H9 (cell line): ENCODE results near the gene FBXO22. TPM values are rescaled to one million over a fixed set of nuclear protein-coding genes. Genes with fewer than 3 reads are reported as not detected.

Experiments
- DNase-seq: peaks from one replicate; pipeline ENCODE4 v3.0.0-alpha.2; 2017
- H2AFZ ChIP-seq: one replicate; pipeline ENCODE4 v1.6.1; 2013; ENCODE audit warnings: mild to moderate bottlenecking, low read length, control low read depth, moderate library complexity
- H2AK5ac ChIP-seq: 2 replicates; pipeline ENCODE4 v1.6.1; 2013; ENCODE audit warnings: low read length, control low read depth, mixed read lengths; ENCODE audit not compliant: insufficient read length
- H2BK120ac ChIP-seq: one replicate; pipeline ENCODE4 v1.6.1; 2013; ENCODE audit warnings: low read depth, mild to moderate bottlenecking, low read length, control low read depth, inconsistent platforms; ENCODE audit not compliant: poor library complexity, severe bottlenecking
- H2BK12ac ChIP-seq: 2 replicates; pipeline ENCODE4 v1.6.1; 2013; ENCODE audit warnings: low read length, control low read depth, mixed read lengths, low read depth; ENCODE audit not compliant: insufficient read length
- H2BK15ac ChIP-seq: 2 replicates; pipeline ENCODE4 v1.6.1; 2013; ENCODE audit warnings: low read depth, low read length, control low read depth
- H2BK20ac ChIP-seq: one replicate; pipeline ENCODE4 v1.6.1; 2013; ENCODE audit warnings: low read depth, mild to moderate bottlenecking, low read length, control low read depth, inconsistent platforms; ENCODE audit not compliant: poor library complexity, severe bottlenecking
- H2BK5ac ChIP-seq: 2 replicates; pipeline ENCODE4 v1.6.1; 2013; ENCODE audit warnings: low read length, control low read depth, mixed read lengths; ENCODE audit not compliant: insufficient read length
- H3K14ac ChIP-seq: 2 replicates; pipeline ENCODE4 v1.6.1; 2013; ENCODE audit warnings: low read length, control low read depth; ENCODE audit not compliant: insufficient read depth
- H3K18ac ChIP-seq: 2 replicates; pipeline ENCODE4 v1.6.1; 2013; ENCODE audit warnings: low read depth, mild to moderate bottlenecking, mixed read lengths, low read length, control low read depth; ENCODE audit not compliant: insufficient read length
- H3K23ac ChIP-seq: 2 replicates; pipeline ENCODE4 v1.6.1; 2013; ENCODE audit warnings: low read length, control low read depth, mixed read lengths, low read depth; ENCODE audit not compliant: insufficient read length
- H3K23me2 ChIP-seq: 2 replicates; pipeline ENCODE4 v1.6.1; 2013; ENCODE audit warnings: low read depth, mild to moderate bottlenecking, mixed read lengths, low read length, control low read depth; ENCODE audit not compliant: insufficient read length, poor library complexity, severe bottlenecking
- H3K27ac ChIP-seq: 2 replicates; pipeline ENCODE4 v1.5.1; 2013; ENCODE audit warnings: low read length, control low read depth, mixed read lengths, low read depth; ENCODE audit not compliant: insufficient read length
- H3K27me3 ChIP-seq: 2 replicates; pipeline ENCODE4 v1.6.1; 2013; ENCODE audit warnings: low read length, control low read depth, inconsistent platforms; ENCODE audit not compliant: insufficient read depth
- H3K4ac ChIP-seq: 2 replicates; pipeline ENCODE4 v1.6.1; 2013; ENCODE audit warnings: low read depth, mild to moderate bottlenecking, control low read depth, inconsistent platforms, low read length, moderate library complexity
- H3K4me1 ChIP-seq: 2 replicates; pipeline ENCODE4 v1.6.1; 2013; ENCODE audit warnings: low read length, control low read depth, inconsistent platforms; ENCODE audit not compliant: insufficient read depth
- H3K4me2 ChIP-seq: 2 replicates; pipeline ENCODE4 v1.6.1; 2013; ENCODE audit warnings: low read length, control low read depth, mixed read lengths; ENCODE audit not compliant: insufficient read length, insufficient read depth
- H3K56ac ChIP-seq: 2 replicates; pipeline ENCODE4 v1.6.1; 2013; ENCODE audit warnings: low read depth, mild to moderate bottlenecking, mixed read lengths, low read length, control low read depth; ENCODE audit not compliant: insufficient read length
- H3K79me1 ChIP-seq: 2 replicates; pipeline ENCODE4 v1.6.1; 2013; ENCODE audit warnings: low read depth, mild to moderate bottlenecking, moderate library complexity, low read length, control low read depth, inconsistent platforms; ENCODE audit not compliant: insufficient read depth, poor library complexity, severe bottlenecking
- H3K79me2 ChIP-seq: 2 replicates; pipeline ENCODE4 v1.6.1; 2013; ENCODE audit warnings: low read length, control low read depth, inconsistent platforms; ENCODE audit not compliant: insufficient read depth
- H3K9ac ChIP-seq: 2 replicates; pipeline ENCODE4 v1.6.1; 2013; ENCODE audit warnings: low read length, control low read depth, mixed read lengths; ENCODE audit not compliant: insufficient read length; ENCODE audit errors: extremely low read depth
- H3K9me3 ChIP-seq: one replicate; pipeline ENCODE4 v1.6.1; 2013; ENCODE audit warnings: low read depth, low read length, inconsistent platforms; ENCODE audit not compliant: control insufficient read depth
- H3T11ph ChIP-seq: one replicate; pipeline ENCODE4 v1.6.1; 2013; ENCODE audit warnings: mild to moderate bottlenecking, low read length, control low read depth, inconsistent platforms
- H4K20me1 ChIP-seq: one replicate; pipeline ENCODE4 v1.6.1; 2013; ENCODE audit not compliant: control insufficient read depth, insufficient read length, insufficient read depth
- H4K5ac ChIP-seq: 2 replicates; pipeline ENCODE4 v1.6.1; 2013; ENCODE audit warnings: low read depth, mild to moderate bottlenecking, mixed read lengths, low read length, control low read depth; ENCODE audit not compliant: insufficient read length
- H4K8ac ChIP-seq: replicated peaks from 2 replicates; pipeline ENCODE4 v1.6.1; 2013; ENCODE audit warnings: low read length, control low read depth, mixed read lengths, low read depth; ENCODE audit not compliant: insufficient read length
- H4K91ac ChIP-seq: 2 replicates; pipeline ENCODE4 v1.6.1; 2013; ENCODE audit warnings: low read depth, mild to moderate bottlenecking, moderate library complexity, mixed read lengths, low read length, control low read depth; ENCODE audit not compliant: insufficient read length
- H3K27ac Mint-ChIP-seq, 3 experiments: 2 replicates in 2 of 3; 3 replicates in 1 of 3; pipeline ENCODE4 v1.8.0; 2020 to 2021; ENCODE audit warnings: mixed read lengths in 3 of 3, mild to moderate bottlenecking in 1 of 3, moderate library complexity in 1 of 3
- H3K27me3 Mint-ChIP-seq: 2 replicates; pipeline ENCODE4 v1.8.0; 2021; ENCODE audit warnings: low read depth, mild to moderate bottlenecking, moderate library complexity, mixed read lengths
- H3K36me3 Mint-ChIP-seq, 3 experiments: 2 replicates in 2 of 3; 3 replicates in 1 of 3; pipeline ENCODE4 v1.8.0; 2020 to 2021; ENCODE audit warnings: low read depth in 3 of 3, mixed read lengths in 3 of 3; ENCODE audit not compliant: insufficient read depth in 1 of 3
- H3K4me1 Mint-ChIP-seq, 2 experiments: 2 replicates each; pipeline ENCODE4 v1.8.0; 2020; ENCODE audit warnings: mixed read lengths in 2 of 2
- H3K4me3 Mint-ChIP-seq, 2 experiments: 2 replicates in 1 of 2; 3 replicates in 1 of 2; pipeline ENCODE4 v1.8.0; 2020 to 2021; ENCODE audit warnings: mild to moderate bottlenecking in 2 of 2, mixed read lengths in 2 of 2, moderate library complexity in 1 of 2
- H3K9me3 Mint-ChIP-seq, 2 experiments: 2 replicates in 1 of 2; 3 replicates in 1 of 2; pipeline ENCODE4 v1.8.0; 2020; ENCODE audit warnings: mild to moderate bottlenecking in 2 of 2, mixed read lengths in 2 of 2, moderate library complexity in 1 of 2
- WGBS: extraction: QIAGEN DNeasy Blood & Tissue Kit; methylation state at CpG from one replicate; pipeline ENCODE4 v1.1.7; 2013; ENCODE audit warnings: missing lambda C conversion rate, low lambda C conversion rate, mixed read lengths; ENCODE audit not compliant: insufficient read length; ENCODE audit errors: extremely low coverage; 5-methylcytosine and 5-hydroxymethylcytosine counted together
- total RNA-seq: library from RNA; stranded (reverse); gene quantifications from 2 replicates; pipeline ENCODE4 v1.2.1, GENCODE V29; 2021
- TF ChIP-seq, protein P1 (sequence below): fragments of 200-600 bp; sonication (generic); conservative IDR thresholded peaks from 3 replicates; pipeline ENCODE4 v1.8.0; 2021; ENCODE audit warnings: antibody characterized with exemption, mild to moderate bottlenecking

FBXO22 gene
- total RNA-seq, 1 experiment from 2014 or later, result 59.9 TPM

DNA sequence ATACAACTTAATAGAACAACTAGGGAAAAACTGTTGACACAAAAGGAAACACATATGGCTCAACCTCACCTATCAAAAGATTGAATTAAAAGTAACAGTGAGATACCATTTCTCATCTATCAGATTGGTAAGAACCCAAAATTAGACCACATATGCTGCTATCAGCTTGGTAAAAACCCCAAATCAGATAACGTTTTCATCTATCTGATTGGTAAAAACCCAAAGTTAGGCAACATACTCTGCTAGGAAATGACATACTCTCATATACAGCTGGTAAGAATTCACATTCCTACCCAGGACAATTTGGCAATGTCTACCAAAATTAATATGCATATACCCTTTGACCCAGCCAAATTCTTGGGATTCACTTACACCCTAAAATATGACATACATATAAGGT, 82.3 kb downstream of the FBXO22 start:
- Histone ChIP-seq H2AK5ac (no peak overlapping the region), H3K14ac (no peak overlapping the region), H3K9me3 (no peaks in the 10 kb centered on the region), H3K79me1 (no peaks in the 10 kb centered on the region), H2AFZ (no peak overlapping the region), H3K23me2 (no peaks in the 10 kb centered on the region), H4K8ac (no peak overlapping the region), H4K20me1 (no peaks in the 10 kb centered on the region), H3K4ac (no peak overlapping the region), H4K91ac (no peak overlapping the region), H2BK12ac (no peak overlapping the region), H2BK15ac (no peak overlapping the region), H4K5ac (no peak overlapping the region), H3K27ac (no peak overlapping the region), H2BK20ac (no peak overlapping the region), H2BK120ac (no peak overlapping the region), H3K9ac (no peak overlapping the region), H3K23ac (no peak overlapping the region), H3K27me3 (no peaks in the 10 kb centered on the region), H3K56ac (no peak overlapping the region), H3T11ph (no peak overlapping the region), H3K4me2 (no peak overlapping the region), H3K4me1 (no peaks in the 10 kb centered on the region), H3K18ac (no peak overlapping the region), H3K79me2 (no peaks in the 10 kb centered on the region), H2BK5ac (no peak overlapping the region)
- H3K4me3 Mint-ChIP-seq, result no peak overlapping the region
- TF ChIP-seq, protein P1, sequence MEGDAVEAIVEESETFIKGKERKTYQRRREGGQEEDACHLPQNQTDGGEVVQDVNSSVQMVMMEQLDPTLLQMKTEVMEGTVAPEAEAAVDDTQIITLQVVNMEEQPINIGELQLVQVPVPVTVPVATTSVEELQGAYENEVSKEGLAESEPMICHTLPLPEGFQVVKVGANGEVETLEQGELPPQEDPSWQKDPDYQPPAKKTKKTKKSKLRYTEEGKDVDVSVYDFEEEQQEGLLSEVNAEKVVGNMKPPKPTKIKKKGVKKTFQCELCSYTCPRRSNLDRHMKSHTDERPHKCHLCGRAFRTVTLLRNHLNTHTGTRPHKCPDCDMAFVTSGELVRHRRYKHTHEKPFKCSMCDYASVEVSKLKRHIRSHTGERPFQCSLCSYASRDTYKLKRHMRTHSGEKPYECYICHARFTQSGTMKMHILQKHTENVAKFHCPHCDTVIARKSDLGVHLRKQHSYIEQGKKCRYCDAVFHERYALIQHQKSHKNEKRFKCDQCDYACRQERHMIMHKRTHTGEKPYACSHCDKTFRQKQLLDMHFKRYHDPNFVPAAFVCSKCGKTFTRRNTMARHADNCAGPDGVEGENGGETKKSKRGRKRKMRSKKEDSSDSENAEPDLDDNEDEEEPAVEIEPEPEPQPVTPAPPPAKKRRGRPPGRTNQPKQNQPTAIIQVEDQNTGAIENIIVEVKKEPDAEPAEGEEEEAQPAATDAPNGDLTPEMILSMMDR, result no peak
- DNase-seq, result no peak
- H3K9me3 Mint-ChIP-seq, result no peaks in the 10 kb centered on the region
- WGBS, result no CpG with 5 or more reads among the region's 1 CpG
- peaks cover 0 to 4% of the 10 kb centered on the region in 2 experiments; a peak in 2 of 4 replicates for H3K4me1 Mint-ChIP-seq
- H3K36me3 Mint-ChIP-seq, result no peaks in the 10 kb centered on the region
- no peaks in the 10 kb centered on the region for H3K27me3 Mint-ChIP-seq
- H3K27ac Mint-ChIP-seq, result no peak overlapping the region
